ENCODE data around the gene LAMA1.
A peak's percentile ranks its signal among the peaks of the same experiment; 100 is the strongest.
"Not testable (repeated sequence)": the region's sequence is repeated elsewhere in the genome, so short reads cannot be mapped to it uniquely, and the experiment has no call there.

The LAMA1 gene

GRCh38 chr18:7146067-7146466 lies 28.5 kb upstream of the LAMA1 start:
- Histone ChIP-seq H3K9me3 (replicated peaks in 1 of 11) (no peaks in the 10 kb centered on the region), H3K4me3 (no peak overlapping the region), H3K4me1 (no peaks in the 10 kb centered on the region), H3K27me3 (no peaks in the 10 kb centered on the region), H4K20me1 (no peaks in the 10 kb centered on the region), H3K4me2 (no peak overlapping the region), H3K9ac (no peak overlapping the region), H3K27ac (no peak overlapping the region), H3K36me3 (no peaks in the 10 kb centered on the region)
- no peak for TF ChIP-seq Cebpa-rat (IDR thresholded peaks at IDR 0.05)

DNA sequence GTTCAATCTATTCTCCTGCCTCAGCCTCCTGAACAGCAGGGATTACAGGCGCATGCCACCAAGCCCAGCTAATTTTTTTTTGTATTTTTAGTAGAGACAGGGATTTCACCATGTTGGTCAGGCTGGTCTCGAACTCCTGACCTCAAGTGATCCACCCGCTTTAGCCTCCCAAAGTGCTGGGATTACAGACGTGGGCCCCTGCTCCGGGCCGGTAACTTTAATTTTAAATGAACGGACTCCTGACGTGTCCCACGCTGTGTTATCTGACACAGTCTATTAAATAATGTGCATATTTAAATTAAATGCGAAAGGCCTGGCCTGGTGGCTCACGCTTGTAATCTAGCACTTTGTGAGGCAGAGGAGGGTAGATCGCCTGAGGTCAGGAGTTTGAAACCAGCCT lies 27.3 kb upstream of the LAMA1 start:
- H3K9ac ChIP-seq; H3K27ac ChIP-seq; H4K20me1 ChIP-seq; H3K27me3 ChIP-seq; H3K4me3 ChIP-seq; H3K36me3 ChIP-seq; H3K4me2 ChIP-seq; H3K9me3 ChIP-seq (replicated peaks in 1 of 11); H3K4me1 ChIP-seq: not testable (repeated sequence)

- Histone ChIP-seq H3K4me2 (no peak overlapping the region), H3K4me1 (no peaks in the 10 kb centered on the region), H3K27ac (no peak overlapping the region), H3K4me3 (no peak overlapping the region), H3K9me3 (replicated peaks in 1 of 11) (no peaks in the 10 kb centered on the region), H3K27me3 (no peaks in the 10 kb centered on the region), H3K9ac (no peak overlapping the region), H4K20me1 (no peaks in the 10 kb centered on the region), H3K36me3 (no peaks in the 10 kb centered on the region)
- TF ChIP-seq Cebpa-rat (IDR thresholded peaks at IDR 0.05): no peak
Observed at GRCh38 chr18:7141287-7141686, 23.7 kb upstream of the LAMA1 start.

GRCh38 chr18:7139409-7139808 lies 21.8 kb upstream of the LAMA1 start:
- H3K27me3 ChIP-seq: no peaks in the 10 kb centered on the region
- no peaks in the 10 kb centered on the region for H4K20me1 ChIP-seq
- H3K4me3 ChIP-seq: no peak overlapping the region
- H3K4me2 ChIP-seq: no peak overlapping the region
- TF ChIP-seq Cebpa-rat (IDR thresholded peaks at IDR 0.05): no peak
- no peaks in the 10 kb centered on the region for H3K9me3 ChIP-seq (replicated peaks in 1 of 11)
- H3K9ac ChIP-seq: no peak overlapping the region
- H3K4me1 ChIP-seq: no peaks in the 10 kb centered on the region
- H3K36me3 ChIP-seq: no peaks in the 10 kb centered on the region
- no peak overlapping the region for H3K27ac ChIP-seq

DNA sequence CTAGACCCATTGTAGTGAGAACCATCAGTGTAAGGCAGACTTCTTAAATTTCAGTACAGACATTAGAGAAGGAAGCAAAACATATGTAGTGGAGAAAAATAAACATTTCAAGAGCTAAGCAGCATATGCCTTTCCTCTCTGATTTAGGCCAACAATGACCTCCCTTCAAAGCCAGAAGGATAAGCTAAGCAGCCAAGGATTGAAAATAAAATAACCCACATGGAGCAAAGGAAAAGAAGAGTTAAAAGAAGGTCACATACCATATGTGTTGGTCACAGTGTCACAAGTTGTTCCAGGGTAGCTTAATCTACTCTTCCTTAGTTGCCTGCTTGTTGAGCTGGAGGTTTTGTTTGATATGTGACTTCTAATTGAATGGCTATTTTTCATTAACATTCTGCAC lies 15.6 kb upstream of the LAMA1 start:
- Histone ChIP-seq H3K27ac (no peak overlapping the region), H3K9ac (no peak overlapping the region), H3K4me3 (no peak overlapping the region), H4K20me1 (no peaks in the 10 kb centered on the region), H3K4me1 (no peaks in the 10 kb centered on the region), H3K9me3 (replicated peaks in 1 of 11) (no peaks in the 10 kb centered on the region), H3K27me3 (no peaks in the 10 kb centered on the region), H3K4me2 (no peak overlapping the region), H3K36me3 (no peaks in the 10 kb centered on the region)
- no peak for TF ChIP-seq Cebpa-rat (IDR thresholded peaks at IDR 0.05)

DNA sequence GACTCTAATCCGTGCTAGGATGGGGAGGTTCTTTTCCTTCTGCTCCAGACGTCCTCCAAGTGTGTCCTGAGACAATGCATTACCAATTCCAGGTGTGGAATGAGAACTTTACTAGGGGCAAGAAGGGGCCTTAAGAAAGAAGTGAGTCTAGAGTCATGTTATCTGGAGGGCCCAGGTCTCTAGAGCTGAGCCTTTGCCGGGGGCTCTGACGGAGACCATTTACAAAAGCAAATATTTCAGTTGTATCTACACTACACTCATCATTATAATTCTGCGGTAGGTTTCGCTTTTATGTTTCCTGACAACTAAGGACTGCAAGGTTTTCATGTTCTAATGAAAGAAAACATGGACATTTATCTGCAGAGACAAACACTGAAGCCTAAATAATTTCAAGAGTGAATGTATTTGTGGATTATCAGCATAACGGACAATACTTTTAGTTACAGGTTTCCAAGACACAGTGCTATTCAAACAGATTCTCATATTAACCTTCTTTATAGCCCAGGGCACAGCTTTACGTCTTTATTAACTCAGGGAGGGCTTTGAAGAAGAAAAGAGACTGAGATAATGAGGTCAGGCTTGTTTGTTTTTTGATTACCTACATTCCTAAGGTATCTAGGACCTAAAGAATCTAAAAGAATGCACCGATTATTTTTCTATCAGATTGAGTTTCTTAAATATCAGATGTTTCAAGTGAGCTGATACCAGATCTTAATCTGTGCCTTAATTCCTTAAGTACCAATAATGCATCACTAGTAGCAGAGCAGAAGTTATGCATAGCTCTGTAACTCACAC lies 15.0 kb upstream of the LAMA1 start:
- TF ChIP-seq Cebpa-rat (IDR thresholded peaks at IDR 0.05): no peak
- Histone ChIP-seq H3K27ac (no peak overlapping the region), H3K4me1 (no peaks in the 10 kb centered on the region), H3K36me3 (no peaks in the 10 kb centered on the region), H3K4me3 (no peak overlapping the region), H3K27me3 (no peaks in the 10 kb centered on the region), H3K9ac (no peak overlapping the region), H3K9me3 (replicated peaks in 1 of 11) (no peaks in the 10 kb centered on the region), H3K4me2 (no peak overlapping the region), H4K20me1 (no peaks in the 10 kb centered on the region)

DNA sequence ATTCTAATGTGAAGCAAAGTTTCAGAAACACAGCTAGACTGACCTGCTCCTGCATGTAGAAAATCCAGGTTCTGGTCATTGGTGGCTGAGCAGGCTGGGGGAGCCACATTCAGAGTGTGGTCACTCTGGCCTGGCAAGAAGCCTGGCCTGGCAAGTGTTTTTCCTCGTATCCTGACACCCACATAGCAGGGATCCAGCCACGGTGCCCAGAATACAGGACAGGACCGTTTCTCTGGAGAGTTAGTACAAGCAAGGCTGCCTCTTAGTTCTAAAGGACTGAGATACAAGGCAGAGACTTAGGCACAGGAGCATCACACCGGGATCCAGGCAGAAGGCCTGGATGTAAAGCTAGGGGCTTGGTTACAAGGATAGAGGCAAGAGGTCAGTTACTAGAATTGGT lies 4.8 kb upstream of the LAMA1 start:
- H3K27ac ChIP-seq: no peak overlapping the region
- no peaks in the 10 kb centered on the region for H4K20me1 ChIP-seq
- no peaks in the 10 kb centered on the region for H3K36me3 ChIP-seq
- H3K4me2 ChIP-seq: no peak overlapping the region
- TF ChIP-seq Cebpa-rat (IDR thresholded peaks at IDR 0.05): no peak
- H3K9ac ChIP-seq: no peak overlapping the region
- H3K4me3 ChIP-seq: no peak overlapping the region
- H3K27me3 ChIP-seq: peaks cover 0 to 1% (median 0%) of the 10 kb centered on the region in 11 experiments; a peak in 4 of 22 replicates
- H3K4me1 ChIP-seq: no peaks in the 10 kb centered on the region
- peaks cover 3 to 11% (median 10%) of the 10 kb centered on the region in 11 experiments for H3K9me3 ChIP-seq (replicated peaks in 1 of 11)

GRCh38 chr18:7116792-7117389 lies 706 bp downstream of the LAMA1 start:
- H3K4me3 ChIP-seq: no peak overlapping the region

GRCh38 chr18:7116001-7116730 lies 1.4 kb downstream of the LAMA1 start:
- Histone ChIP-seq H3K9ac (no peak overlapping the region), H3K36me3 (no peaks in the 10 kb centered on the region), H4K20me1 (no peaks in the 10 kb centered on the region), H3K9me3 (replicated peaks in 1 of 11) (peaks cover 10 to 29% (median 17%) of the 10 kb centered on the region in 11 experiments), H3K27me3 (peaks cover 0 to 20% (median 12%) of the 10 kb centered on the region in 11 experiments; a peak in 17 of 22 replicates), H3K27ac (no peak overlapping the region), H3K4me1 (peaks cover 0 to 9% (median 0%) of the 10 kb centered on the region in 10 experiments; a peak in 3 of 20 replicates), H3K4me2 (peak overlapping the region; percentile 28 to 59 (median 33)), H3K4me3 (no peak overlapping the region; a peak in 1 of 20 replicates)
- no peak for TF ChIP-seq Cebpa-rat (IDR thresholded peaks at IDR 0.05)

More at GRCh38 chr18:7116792-7117389, 706 bp downstream of the LAMA1 start:
- H4K20me1 ChIP-seq: no peaks in the 10 kb centered on the region
- TF ChIP-seq Cebpa-rat (IDR thresholded peaks at IDR 0.05): no peak
- H3K4me1 ChIP-seq: peaks cover 0 to 9% (median 0%) of the 10 kb centered on the region in 10 experiments; a peak in 3 of 20 replicates
- no peak overlapping the region for H3K9ac ChIP-seq
- H3K27me3 ChIP-seq: peaks cover 0 to 20% (median 12%) of the 10 kb centered on the region in 11 experiments; a peak in 17 of 22 replicates
- H3K36me3 ChIP-seq: no peaks in the 10 kb centered on the region
- H3K9me3 ChIP-seq (replicated peaks in 1 of 11): peaks cover 10 to 29% (median 17%) of the 10 kb centered on the region in 11 experiments
- peak overlapping the region in 8 of 11 experiments; percentile 28 to 59 (median 34); a peak in 9 of 22 replicates for H3K4me2 ChIP-seq
- no peak overlapping the region for H3K27ac ChIP-seq
